H9 (cell line): ENCODE data around the gene ADAMTS6. TPM values are rescaled to one million over a fixed set of nuclear protein-coding genes. Genes with fewer than 3 reads are reported as not detected.

Experiments
- DNase-seq: peaks from one replicate; pipeline ENCODE4 v3.0.0-alpha.2; 2017
- H2AFZ ChIP-seq: one replicate; pipeline ENCODE4 v1.6.1; 2013; ENCODE audit warnings: mild to moderate bottlenecking, low read length, control low read depth, moderate library complexity
- H2AK5ac ChIP-seq: 2 replicates; pipeline ENCODE4 v1.6.1; 2013; ENCODE audit warnings: low read length, control low read depth, mixed read lengths; ENCODE audit not compliant: insufficient read length
- H2BK120ac ChIP-seq: one replicate; pipeline ENCODE4 v1.6.1; 2013; ENCODE audit warnings: low read depth, mild to moderate bottlenecking, low read length, control low read depth, inconsistent platforms; ENCODE audit not compliant: poor library complexity, severe bottlenecking
- H2BK12ac ChIP-seq: 2 replicates; pipeline ENCODE4 v1.6.1; 2013; ENCODE audit warnings: low read length, control low read depth, mixed read lengths, low read depth; ENCODE audit not compliant: insufficient read length
- H2BK15ac ChIP-seq: 2 replicates; pipeline ENCODE4 v1.6.1; 2013; ENCODE audit warnings: low read depth, low read length, control low read depth
- H2BK20ac ChIP-seq: one replicate; pipeline ENCODE4 v1.6.1; 2013; ENCODE audit warnings: low read depth, mild to moderate bottlenecking, low read length, control low read depth, inconsistent platforms; ENCODE audit not compliant: poor library complexity, severe bottlenecking
- H2BK5ac ChIP-seq: 2 replicates; pipeline ENCODE4 v1.6.1; 2013; ENCODE audit warnings: low read length, control low read depth, mixed read lengths; ENCODE audit not compliant: insufficient read length
- H3K14ac ChIP-seq: 2 replicates; pipeline ENCODE4 v1.6.1; 2013; ENCODE audit warnings: low read length, control low read depth; ENCODE audit not compliant: insufficient read depth
- H3K18ac ChIP-seq: 2 replicates; pipeline ENCODE4 v1.6.1; 2013; ENCODE audit warnings: low read depth, mild to moderate bottlenecking, mixed read lengths, low read length, control low read depth; ENCODE audit not compliant: insufficient read length
- H3K23ac ChIP-seq: 2 replicates; pipeline ENCODE4 v1.6.1; 2013; ENCODE audit warnings: low read length, control low read depth, mixed read lengths, low read depth; ENCODE audit not compliant: insufficient read length
- H3K23me2 ChIP-seq: 2 replicates; pipeline ENCODE4 v1.6.1; 2013; ENCODE audit warnings: low read depth, mild to moderate bottlenecking, mixed read lengths, low read length, control low read depth; ENCODE audit not compliant: insufficient read length, poor library complexity, severe bottlenecking
- H3K27ac ChIP-seq: 2 replicates; pipeline ENCODE4 v1.5.1; 2013; ENCODE audit warnings: low read length, control low read depth, mixed read lengths, low read depth; ENCODE audit not compliant: insufficient read length
- H3K27me3 ChIP-seq: 2 replicates; pipeline ENCODE4 v1.6.1; 2013; ENCODE audit warnings: low read length, control low read depth, inconsistent platforms; ENCODE audit not compliant: insufficient read depth
- H3K4ac ChIP-seq: 2 replicates; pipeline ENCODE4 v1.6.1; 2013; ENCODE audit warnings: low read depth, mild to moderate bottlenecking, control low read depth, inconsistent platforms, low read length, moderate library complexity
- H3K4me1 ChIP-seq: 2 replicates; pipeline ENCODE4 v1.6.1; 2013; ENCODE audit warnings: low read length, control low read depth, inconsistent platforms; ENCODE audit not compliant: insufficient read depth
- H3K4me2 ChIP-seq: 2 replicates; pipeline ENCODE4 v1.6.1; 2013; ENCODE audit warnings: low read length, control low read depth, mixed read lengths; ENCODE audit not compliant: insufficient read length, insufficient read depth
- H3K56ac ChIP-seq: 2 replicates; pipeline ENCODE4 v1.6.1; 2013; ENCODE audit warnings: low read depth, mild to moderate bottlenecking, mixed read lengths, low read length, control low read depth; ENCODE audit not compliant: insufficient read length
- H3K79me1 ChIP-seq: 2 replicates; pipeline ENCODE4 v1.6.1; 2013; ENCODE audit warnings: low read depth, mild to moderate bottlenecking, moderate library complexity, low read length, control low read depth, inconsistent platforms; ENCODE audit not compliant: insufficient read depth, poor library complexity, severe bottlenecking
- H3K79me2 ChIP-seq: 2 replicates; pipeline ENCODE4 v1.6.1; 2013; ENCODE audit warnings: low read length, control low read depth, inconsistent platforms; ENCODE audit not compliant: insufficient read depth
- H3K9ac ChIP-seq: 2 replicates; pipeline ENCODE4 v1.6.1; 2013; ENCODE audit warnings: low read length, control low read depth, mixed read lengths; ENCODE audit not compliant: insufficient read length; ENCODE audit errors: extremely low read depth
- H3K9me3 ChIP-seq: one replicate; pipeline ENCODE4 v1.6.1; 2013; ENCODE audit warnings: low read depth, low read length, inconsistent platforms; ENCODE audit not compliant: control insufficient read depth
- H3T11ph ChIP-seq: one replicate; pipeline ENCODE4 v1.6.1; 2013; ENCODE audit warnings: mild to moderate bottlenecking, low read length, control low read depth, inconsistent platforms
- H4K20me1 ChIP-seq: one replicate; pipeline ENCODE4 v1.6.1; 2013; ENCODE audit not compliant: control insufficient read depth, insufficient read length, insufficient read depth
- H4K5ac ChIP-seq: 2 replicates; pipeline ENCODE4 v1.6.1; 2013; ENCODE audit warnings: low read depth, mild to moderate bottlenecking, mixed read lengths, low read length, control low read depth; ENCODE audit not compliant: insufficient read length
- H4K8ac ChIP-seq: replicated peaks from 2 replicates; pipeline ENCODE4 v1.6.1; 2013; ENCODE audit warnings: low read length, control low read depth, mixed read lengths, low read depth; ENCODE audit not compliant: insufficient read length
- H4K91ac ChIP-seq: 2 replicates; pipeline ENCODE4 v1.6.1; 2013; ENCODE audit warnings: low read depth, mild to moderate bottlenecking, moderate library complexity, mixed read lengths, low read length, control low read depth; ENCODE audit not compliant: insufficient read length
- H3K27ac Mint-ChIP-seq, 3 experiments: 2 replicates in 2 of 3; 3 replicates in 1 of 3; pipeline ENCODE4 v1.8.0; 2020 to 2021; ENCODE audit warnings: mixed read lengths in 3 of 3, mild to moderate bottlenecking in 1 of 3, moderate library complexity in 1 of 3
- H3K27me3 Mint-ChIP-seq: 2 replicates; pipeline ENCODE4 v1.8.0; 2021; ENCODE audit warnings: low read depth, mild to moderate bottlenecking, moderate library complexity, mixed read lengths
- H3K36me3 Mint-ChIP-seq, 3 experiments: 2 replicates in 2 of 3; 3 replicates in 1 of 3; pipeline ENCODE4 v1.8.0; 2020 to 2021; ENCODE audit warnings: low read depth in 3 of 3, mixed read lengths in 3 of 3; ENCODE audit not compliant: insufficient read depth in 1 of 3
- H3K4me1 Mint-ChIP-seq, 2 experiments: 2 replicates each; pipeline ENCODE4 v1.8.0; 2020; ENCODE audit warnings: mixed read lengths in 2 of 2
- H3K4me3 Mint-ChIP-seq, 2 experiments: 2 replicates in 1 of 2; 3 replicates in 1 of 2; pipeline ENCODE4 v1.8.0; 2020 to 2021; ENCODE audit warnings: mild to moderate bottlenecking in 2 of 2, mixed read lengths in 2 of 2, moderate library complexity in 1 of 2
- H3K9me3 Mint-ChIP-seq, 2 experiments: 2 replicates in 1 of 2; 3 replicates in 1 of 2; pipeline ENCODE4 v1.8.0; 2020; ENCODE audit warnings: mild to moderate bottlenecking in 2 of 2, mixed read lengths in 2 of 2, moderate library complexity in 1 of 2
- CTCF ChIP-seq: fragments of 200-600 bp; sonication (generic); conservative IDR thresholded peaks from 3 replicates; pipeline ENCODE4 v1.8.0; 2021; ENCODE audit warnings: antibody characterized with exemption, mild to moderate bottlenecking
- WGBS: extraction: QIAGEN DNeasy Blood & Tissue Kit; methylation state at CpG from one replicate; pipeline ENCODE4 v1.1.7; 2013; ENCODE audit warnings: missing lambda C conversion rate, low lambda C conversion rate, mixed read lengths; ENCODE audit not compliant: insufficient read length; ENCODE audit errors: extremely low coverage; 5-methylcytosine and 5-hydroxymethylcytosine counted together
- total RNA-seq: library from RNA; stranded (reverse); gene quantifications from 2 replicates; pipeline ENCODE4 v1.2.1, GENCODE V29; 2021

ADAMTS6 gene
- total RNA-seq, 1 experiment from 2014 or later = 0.33 TPM

- H3K14ac ChIP-seq = no peak overlapping the region
- WGBS = no CpG with 5 or more reads among the region's 3 CpGs
- no peak overlapping the region for H2BK5ac ChIP-seq
- H3K56ac ChIP-seq = no peak overlapping the region
- no peak overlapping the region for H4K8ac ChIP-seq
- H3K79me2 ChIP-seq = no peaks in the 10 kb centered on the region
- Mint-ChIP-seq H3K27ac (no peak overlapping the region), H3K9me3 (0 out of 5 replicates have a peak, but pooled peaks cover 0 to 2% of the 10 kb centered on the region in 2 experiments), H3K36me3 (no peaks in the 10 kb centered on the region), H3K4me1 (no peaks in the 10 kb centered on the region), H3K4me3 (no peak overlapping the region), H3K27me3 (no peaks in the 10 kb centered on the region)
- no peak overlapping the region for H3T11ph ChIP-seq
- H3K4me1 ChIP-seq = no peaks in the 10 kb centered on the region
- H3K4ac ChIP-seq = no peak overlapping the region
- no peak overlapping the region for H3K9ac ChIP-seq
- TF ChIP-seq CTCF = no peak
- no peak overlapping the region for H2AFZ ChIP-seq
- no peak overlapping the region for H2AK5ac ChIP-seq
- H4K91ac ChIP-seq = no peak overlapping the region
- no peaks in the 10 kb centered on the region for H3K79me1 ChIP-seq
- H3K27ac ChIP-seq = no peak overlapping the region
- H2BK15ac ChIP-seq = no peak overlapping the region
- H2BK20ac ChIP-seq = no peak overlapping the region
- H3K4me2 ChIP-seq = no peak overlapping the region
- no peak overlapping the region for H2BK120ac ChIP-seq
- H3K27me3 ChIP-seq = no peaks in the 10 kb centered on the region
- H3K9me3 ChIP-seq = no peaks in the 10 kb centered on the region
- H4K5ac ChIP-seq = no peak overlapping the region
- H4K20me1 ChIP-seq = no peaks in the 10 kb centered on the region
- DNase-seq = no peak
- H3K23me2 ChIP-seq = no peaks in the 10 kb centered on the region
- no peak overlapping the region for H3K18ac ChIP-seq
- no peak overlapping the region for H2BK12ac ChIP-seq
- no peak overlapping the region for H3K23ac ChIP-seq
Measured at GRCh38 chr5:65204966-65205365, 276.8 kb downstream of the ADAMTS6 start.
